HUES48 (cell line): ENCODE measurements around the gene SPDYE4.

Source experiments
- H3K27ac ChIP-seq: one replicate; pipeline ENCODE4 v1.7.0; 2013; ENCODE audit warnings: low read depth, low read length, inconsistent platforms
- H3K27me3 ChIP-seq: 2 replicates; pipeline ENCODE4 v1.6.1; 2013; ENCODE audit warnings: mild to moderate bottlenecking, low read length; ENCODE audit not compliant: control insufficient read depth, insufficient read depth
- H3K36me3 ChIP-seq: 2 replicates; pipeline ENCODE4 v1.6.1; 2013; ENCODE audit warnings: low read length; ENCODE audit not compliant: control insufficient read depth, insufficient read depth
- H3K4me1 ChIP-seq: 2 replicates; pipeline ENCODE4 v1.6.1; 2013; ENCODE audit warnings: mild to moderate bottlenecking, low read length; ENCODE audit not compliant: control insufficient read depth, insufficient read depth
- H3K4me3 ChIP-seq: 2 replicates; pipeline ENCODE4 v1.5.1; 2013; ENCODE audit warnings: mild to moderate bottlenecking, low read depth, low read length
- H3K9ac ChIP-seq: 2 replicates; pipeline ENCODE4 v1.6.1; 2013; ENCODE audit warnings: mild to moderate bottlenecking, low read depth, low read length, moderate library complexity
- H3K9me3 ChIP-seq: 2 replicates; pipeline ENCODE4 v1.6.1; 2013; ENCODE audit warnings: low read length; ENCODE audit not compliant: control insufficient read depth, insufficient read depth

SPDYE4 gene

DNA sequence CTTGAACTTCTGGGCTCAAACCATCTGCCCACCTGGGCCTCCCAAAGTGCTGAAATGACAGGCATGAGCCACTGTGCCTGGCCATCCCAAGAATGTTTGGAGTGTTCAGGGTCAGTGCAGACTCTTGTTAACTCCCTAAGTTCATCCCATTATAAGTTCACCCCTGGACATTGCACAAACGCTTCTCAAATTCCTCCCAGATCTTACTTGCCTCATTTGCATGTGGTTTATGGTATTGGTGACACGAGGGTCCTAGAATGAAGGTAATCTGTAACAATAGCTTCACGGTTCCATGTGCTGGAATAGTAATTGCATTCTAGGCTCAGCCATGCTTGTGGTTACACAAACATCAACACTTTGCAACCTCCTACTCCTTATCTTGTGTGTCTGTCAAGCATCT lies 8.7 kb downstream of the SPDYE4 start:
- H3K4me3 ChIP-seq = no peak overlapping the region
- H3K36me3 ChIP-seq = no peaks in the 10 kb centered on the region
- H3K9me3 ChIP-seq = no peaks in the 10 kb centered on the region
- H3K27me3 ChIP-seq = no peaks in the 10 kb centered on the region
- H3K9ac ChIP-seq = no peak overlapping the region
- no peak overlapping the region for H3K27ac ChIP-seq
- no peaks in the 10 kb centered on the region for H3K4me1 ChIP-seq

DNA sequence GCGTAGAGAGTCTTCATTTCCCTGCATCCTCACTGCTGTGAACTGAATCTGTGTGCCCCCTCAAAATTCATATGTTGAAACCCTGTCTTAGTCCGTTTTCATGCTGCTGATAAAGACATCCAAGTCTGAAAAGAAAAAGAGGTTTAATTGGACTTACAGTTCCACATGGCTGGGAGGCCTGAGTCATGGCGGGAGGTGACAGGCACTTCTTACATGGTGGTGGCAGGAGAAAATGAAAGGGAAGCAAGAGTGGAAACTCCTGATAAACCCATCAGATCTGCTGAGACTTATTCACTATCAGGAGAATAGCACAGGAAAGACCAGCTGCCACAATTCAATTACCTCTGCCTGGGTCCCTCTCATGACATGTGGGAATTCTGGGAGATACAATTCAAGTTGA lies 10.6 kb downstream of the SPDYE4 start:
- Histone ChIP-seq H3K4me3 (no peak overlapping the region), H3K9me3 (no peaks in the 10 kb centered on the region), H3K27me3 (no peaks in the 10 kb centered on the region), H3K9ac (no peak overlapping the region), H3K36me3 (no peaks in the 10 kb centered on the region), H3K4me1 (no peaks in the 10 kb centered on the region), H3K27ac (no peak overlapping the region)

DNA sequence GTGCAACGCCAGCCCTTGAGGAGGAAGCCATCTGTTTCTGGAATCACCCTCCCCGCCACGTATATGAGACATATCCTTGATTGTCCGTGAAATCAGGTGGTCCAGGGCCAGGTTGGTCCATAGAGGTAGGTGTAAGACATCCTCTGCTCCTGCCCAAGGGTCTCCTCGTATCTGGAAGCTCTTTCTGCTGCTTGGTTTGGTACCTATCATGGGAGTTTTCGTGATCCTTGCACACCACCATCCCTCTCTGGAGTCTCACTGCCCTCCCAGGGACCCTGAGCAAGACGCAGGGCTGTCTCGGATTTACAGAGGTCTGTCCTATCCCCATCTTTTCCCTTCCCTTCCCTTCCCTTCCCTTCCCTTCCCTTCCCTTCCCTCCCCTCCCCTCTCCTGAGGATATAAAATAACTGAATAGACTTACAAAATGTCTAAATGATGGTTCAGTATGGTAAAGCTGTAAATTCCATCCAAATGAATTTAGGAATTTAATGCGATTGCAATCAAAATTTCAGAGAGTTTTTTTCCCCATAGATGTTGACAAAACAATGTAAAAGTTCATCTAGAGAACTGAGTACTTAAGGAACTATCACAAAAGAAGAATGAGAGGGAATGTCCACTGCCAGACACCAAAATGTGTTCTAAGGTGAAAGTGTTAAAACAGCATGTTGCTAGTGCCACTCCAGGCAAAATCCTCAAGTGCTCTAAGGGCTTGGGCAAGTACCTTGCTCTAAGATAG lies 11.7 kb downstream of the SPDYE4 start:
- Histone ChIP-seq H3K9me3 (no peaks in the 10 kb centered on the region), H3K27me3 (no peaks in the 10 kb centered on the region), H3K4me1 (no peaks in the 10 kb centered on the region), H3K36me3 (no peaks in the 10 kb centered on the region), H3K4me3 (peak overlapping the region; percentile 92), H3K9ac (no peak overlapping the region), H3K27ac (no peak overlapping the region)

- H3K4me3 ChIP-seq = peak overlapping the region; percentile 92
- H3K27ac ChIP-seq = no peak overlapping the region
- no peaks in the 10 kb centered on the region for H3K4me1 ChIP-seq
- no peaks in the 10 kb centered on the region for H3K27me3 ChIP-seq
- H3K36me3 ChIP-seq = no peaks in the 10 kb centered on the region
- H3K9me3 ChIP-seq = no peaks in the 10 kb centered on the region
- no peak overlapping the region for H3K9ac ChIP-seq
Observed at GRCh38 chr17:8745586-8746500, 12.5 kb downstream of the SPDYE4 start.

- H3K4me3 ChIP-seq = no peak overlapping the region
- no peaks in the 10 kb centered on the region for H3K9me3 ChIP-seq
- 0 out of 2 replicates have a peak, but pooled peaks cover under 1% of the 10 kb centered on the region for H3K4me1 ChIP-seq
- H3K36me3 ChIP-seq = no peaks in the 10 kb centered on the region
- H3K27me3 ChIP-seq = no peaks in the 10 kb centered on the region
- H3K27ac ChIP-seq = no peak overlapping the region
- H3K9ac ChIP-seq = no peak overlapping the region
Observed at GRCh38 chr17:8744086-8744785, 14.1 kb downstream of the SPDYE4 start.

GRCh38 chr17:8742819-8743218 lies 15.5 kb downstream of the SPDYE4 start:
- Histone ChIP-seq H3K36me3 (no peaks in the 10 kb centered on the region), H3K27me3 (no peaks in the 10 kb centered on the region), H3K4me1 (peaks cover 6% of the 10 kb centered on the region; the same call in 1 of the 2 replicates), H3K27ac (no peak overlapping the region), H3K9ac (no peak overlapping the region), H3K4me3 (no peak overlapping the region), H3K9me3 (no peaks in the 10 kb centered on the region)

DNA sequence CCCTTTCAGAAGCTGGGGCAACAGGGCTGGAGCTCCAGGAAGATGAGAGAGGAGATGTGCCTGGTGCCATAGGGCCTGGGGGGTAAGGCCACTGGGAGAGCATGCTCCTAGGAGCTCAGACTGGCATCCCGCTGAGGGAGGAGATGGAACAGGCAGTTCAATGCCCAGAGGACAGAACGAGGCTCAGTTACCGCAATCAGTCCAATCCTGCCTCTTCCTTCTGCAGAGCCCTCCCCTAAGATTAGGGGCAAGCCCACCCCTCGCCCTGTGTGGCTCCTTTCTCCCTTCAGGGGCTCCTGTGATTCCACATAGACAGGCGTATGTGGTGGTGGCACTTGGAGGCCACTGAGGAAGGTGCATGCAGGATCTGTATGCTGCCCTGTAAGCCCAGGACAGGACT lies 16.1 kb downstream of the SPDYE4 start:
- Histone ChIP-seq H3K27ac (no peak overlapping the region), H3K9ac (no peak overlapping the region), H3K36me3 (no peaks in the 10 kb centered on the region), H3K9me3 (no peaks in the 10 kb centered on the region), H3K4me1 (peaks cover 6% of the 10 kb centered on the region; the same call in 1 of the 2 replicates), H3K4me3 (no peak overlapping the region), H3K27me3 (no peaks in the 10 kb centered on the region)

DNA sequence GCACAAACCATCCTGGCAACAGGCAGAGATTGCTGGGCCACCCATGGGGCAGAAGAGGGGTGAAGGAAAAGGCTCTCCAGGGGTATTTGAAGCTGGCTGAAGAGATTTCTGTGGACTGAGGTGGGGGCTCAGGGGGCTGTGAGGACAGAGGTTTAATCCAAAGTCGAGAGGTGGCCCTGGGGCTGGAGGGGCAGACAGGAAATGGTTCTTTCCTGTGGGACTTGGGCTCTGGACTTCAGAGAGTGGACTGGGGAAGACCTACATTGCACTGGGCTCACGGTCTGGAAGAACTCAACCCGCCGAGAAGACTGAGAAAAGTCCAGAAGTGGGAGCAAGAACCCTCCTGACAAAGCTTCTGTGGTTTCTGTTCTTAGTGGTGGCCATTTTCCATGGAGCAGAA lies 16.6 kb downstream of the SPDYE4 start:
- H3K4me3 ChIP-seq = no peak overlapping the region
- H3K9me3 ChIP-seq = no peaks in the 10 kb centered on the region
- no peak overlapping the region for H3K9ac ChIP-seq
- H3K27ac ChIP-seq = no peak overlapping the region
- no peaks in the 10 kb centered on the region for H3K36me3 ChIP-seq
- H3K4me1 ChIP-seq = peaks cover 6% of the 10 kb centered on the region; the same call in 1 of the 2 replicates
- no peaks in the 10 kb centered on the region for H3K27me3 ChIP-seq

- Histone ChIP-seq H3K27ac (no peak overlapping the region), H3K36me3 (no peaks in the 10 kb centered on the region), H3K4me3 (no peak overlapping the region), H3K9ac (no peak overlapping the region), H3K9me3 (no peaks in the 10 kb centered on the region), H3K4me1 (peaks cover 6% of the 10 kb centered on the region; the same call in 1 of the 2 replicates), H3K27me3 (no peaks in the 10 kb centered on the region)
Observed at GRCh38 chr17:8741366-8741765, 17.0 kb downstream of the SPDYE4 start.

DNA sequence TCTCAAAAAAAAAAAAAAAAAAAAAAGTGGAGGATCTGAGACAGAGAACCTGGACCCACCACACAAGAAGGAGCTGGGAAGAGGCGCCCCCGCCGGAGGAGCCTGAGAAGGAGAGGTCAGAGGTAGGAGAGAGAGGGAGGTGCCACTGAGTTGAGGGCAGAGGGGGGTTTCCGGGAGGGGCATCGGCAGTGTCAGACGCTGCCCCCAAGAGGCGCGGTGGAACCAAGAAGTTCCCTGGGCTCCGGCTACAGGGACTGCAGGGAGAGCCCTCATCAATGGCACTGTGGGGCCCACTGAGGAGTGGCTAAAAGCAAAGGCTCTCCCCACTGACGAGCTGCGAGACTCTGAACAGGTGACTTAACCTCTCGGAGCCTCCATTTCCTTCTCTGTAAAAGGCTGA lies 17.9 kb downstream of the SPDYE4 start:
- H3K27ac ChIP-seq = no peak overlapping the region

More for the DNA sequence above, 17.9 kb downstream of the SPDYE4 start:
- no peaks in the 10 kb centered on the region for H3K36me3 ChIP-seq
- peaks cover 6% of the 10 kb centered on the region; the same call in 1 of the 2 replicates for H3K4me1 ChIP-seq
- no peak overlapping the region for H3K4me3 ChIP-seq
- no peak overlapping the region for H3K9ac ChIP-seq
- H3K27me3 ChIP-seq = no peaks in the 10 kb centered on the region
- no peaks in the 10 kb centered on the region for H3K9me3 ChIP-seq
